ENCODE measurements around the gene SETD9. TPM values are rescaled to one million over a fixed set of nuclear protein-coding genes. Genes with fewer than 3 reads are reported as not detected.

The SETD9 gene
- total and polyA plus RNA-seq, 2 of the 13 experiments (the other 11 are each of a cell fraction or from before 2014, with no cell fraction given): 4.8 to 17.8 TPM

- TF ChIP-seq, protein P1, sequence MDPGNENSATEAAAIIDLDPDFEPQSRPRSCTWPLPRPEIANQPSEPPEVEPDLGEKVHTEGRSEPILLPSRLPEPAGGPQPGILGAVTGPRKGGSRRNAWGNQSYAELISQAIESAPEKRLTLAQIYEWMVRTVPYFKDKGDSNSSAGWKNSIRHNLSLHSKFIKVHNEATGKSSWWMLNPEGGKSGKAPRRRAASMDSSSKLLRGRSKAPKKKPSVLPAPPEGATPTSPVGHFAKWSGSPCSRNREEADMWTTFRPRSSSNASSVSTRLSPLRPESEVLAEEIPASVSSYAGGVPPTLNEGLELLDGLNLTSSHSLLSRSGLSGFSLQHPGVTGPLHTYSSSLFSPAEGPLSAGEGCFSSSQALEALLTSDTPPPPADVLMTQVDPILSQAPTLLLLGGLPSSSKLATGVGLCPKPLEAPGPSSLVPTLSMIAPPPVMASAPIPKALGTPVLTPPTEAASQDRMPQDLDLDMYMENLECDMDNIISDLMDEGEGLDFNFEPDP (CRISPR knock-in tag; conservative IDR thresholded peaks at IDR 0.05): 0 out of 2 replicates have a peak, but pooled peaks have one; percentile 37
- TF ChIP-seq ZNF883 (CRISPR knock-in tag; IDR thresholded peaks at IDR 0.05; ENCODE audit: not compliant biosample characterization): peak; percentile 3
- TF ChIP-seq POLR2A (IDR thresholded peaks at IDR 0.05; ENCODE audit: insufficient read depth in 1 of 2, low read depth in 2 of 2, low read length in 2 of 2): no peak; a peak in 1 of 4 replicates
- peak; percentile 80; the same call in 1 of the 2 replicates for TF ChIP-seq GLI4 (CRISPR knock-in tag; IDR thresholded peaks at IDR 0.05; ENCODE audit: borderline replicate concordance)
- no peak for TF ChIP-seq PAX8 (CRISPR knock-in tag; IDR thresholded peaks at IDR 0.05; ENCODE audit: borderline replicate concordance)
- TF ChIP-seq POLR2AphosphoS2 (IDR thresholded peaks at IDR 0.05; ENCODE audit: low read depth, low read length): no peak
- TF ChIP-seq KLF11 (CRISPR knock-in tag; IDR thresholded peaks at IDR 0.05): 0 out of 2 replicates have a peak, but pooled peaks have one; percentile 2
- no peak for TF ChIP-seq CHD4 (IDR thresholded peaks at IDR 0.05; ENCODE audit: borderline replicate concordance, low read length)
- TF ChIP-seq ZNF276 (CRISPR knock-in tag; IDR thresholded peaks at IDR 0.05; ENCODE audit: low read depth): no peak
- TF ChIP-seq ZNF672 (CRISPR knock-in tag; IDR thresholded peaks at IDR 0.05): no peak
- no peak for TF ChIP-seq ZNF75D (CRISPR knock-in tag; IDR thresholded peaks at IDR 0.05; ENCODE audit: borderline replicate concordance)
- TF ChIP-seq ZNF484 (CRISPR knock-in tag; IDR thresholded peaks at IDR 0.05; ENCODE audit: borderline replicate concordance, low read depth): no peak
- no peak for TF ChIP-seq SP4 (CRISPR knock-in tag; IDR thresholded peaks at IDR 0.05)
- 0 out of 2 replicates have a peak, but pooled peaks have one; percentile 11 for TF ChIP-seq ERF (CRISPR knock-in tag; IDR thresholded peaks at IDR 0.05)
- TF ChIP-seq EP300 (IDR thresholded peaks at IDR 0.05; ENCODE audit: low read depth in 2 of 2, low read length in 2 of 2): 0 out of 4 replicates have a peak, but pooled peaks of 1 of the 2 experiments have one; percentile 4
- TF ChIP-seq EP300 (CRISPR knock-in tag; IDR thresholded peaks at IDR 0.05; ENCODE audit: borderline replicate concordance): no peak
- TF ChIP-seq NR2C2 (CRISPR knock-in tag; IDR thresholded peaks at IDR 0.05; ENCODE audit: borderline replicate concordance): no peak; the same call in none of the 2 replicates
- TF ChIP-seq IRX3 (CRISPR knock-in tag; IDR thresholded peaks at IDR 0.05; ENCODE audit: borderline replicate concordance, low read depth): no peak
- no peak for TF ChIP-seq ZNF24 (IDR thresholded peaks at IDR 0.05)
- TF ChIP-seq, protein P2, sequence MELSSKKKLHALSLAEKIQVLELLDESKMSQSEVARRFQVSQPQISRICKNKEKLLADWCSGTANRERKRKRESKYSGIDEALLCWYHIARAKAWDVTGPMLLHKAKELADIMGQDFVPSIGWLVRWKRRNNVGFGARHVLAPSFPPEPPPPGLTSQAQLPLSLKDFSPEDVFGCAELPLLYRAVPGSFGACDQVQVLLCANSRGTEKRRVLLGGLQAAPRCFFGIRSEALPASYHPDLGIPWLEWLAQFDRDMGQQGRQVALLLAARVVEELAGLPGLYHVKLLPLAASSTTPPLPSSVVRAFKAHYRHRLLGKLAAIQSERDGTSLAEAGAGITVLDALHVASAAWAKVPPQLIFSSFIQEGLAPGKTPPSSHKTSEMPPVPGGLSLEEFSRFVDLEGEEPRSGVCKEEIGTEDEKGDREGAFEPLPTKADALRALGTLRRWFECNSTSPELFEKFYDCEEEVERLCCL (CRISPR knock-in tag; IDR thresholded peaks at IDR 0.05; ENCODE audit: borderline replicate concordance): 0 out of 2 replicates have a peak, but pooled peaks have one; percentile 26
- 0 out of 2 replicates have a peak, but pooled peaks have one; percentile 6 for TF ChIP-seq MXD1 (CRISPR knock-in tag; IDR thresholded peaks at IDR 0.05)
- peak; percentile 61; the same call in 1 of the 2 replicates for TF ChIP-seq MEF2D (CRISPR knock-in tag; IDR thresholded peaks at IDR 0.05)
- no peak for TF ChIP-seq FOXA3 (CRISPR knock-in tag; IDR thresholded peaks at IDR 0.05)
- no peak for TF ChIP-seq ZNF431 (CRISPR knock-in tag; IDR thresholded peaks at IDR 0.05; ENCODE audit: borderline replicate concordance, low read depth)
- TF ChIP-seq ZNF33B (CRISPR knock-in tag; IDR thresholded peaks at IDR 0.05): no peak
Observed at GRCh38 chr5:56910210-56910965, 992 bp downstream of the SETD9 start (continued).

Measured in HepG2 (cell line).